Cardiac muscle cell (in vitro differentiated cells and primary cell): ENCODE results near the gene SPAG16. TPM values are rescaled to one million over a fixed set of nuclear protein-coding genes. Genes with fewer than 3 reads are reported as not detected.

ENCODE experiments used
- DNase-seq, 2 donors: peaks; one replicate each; pipeline versions ENCODE4 v3.0.0 to v3.0.0-alpha.2; 2010 to 2017; ENCODE audit warnings: low read depth in 1 of 2, low spot score in 1 of 2
- H3K27ac ChIP-seq: fragments of 200-600 bp; sonication (generic); 2 replicates; pipeline ENCODE4 v1.5.1; 2016
- H3K27me3 ChIP-seq: fragments of 200-600 bp; sonication (generic); 2 replicates; pipeline ENCODE4 v1.6.0; 2016; ENCODE audit warnings: control low read depth
- H3K36me3 ChIP-seq: fragments of 200-600 bp; sonication (generic); 2 replicates; pipeline ENCODE4 v1.5.1; 2016; ENCODE audit warnings: control low read depth
- H3K4me1 ChIP-seq: fragments of 200-600 bp; sonication (generic); 2 replicates; pipeline ENCODE4 v1.8.1; 2017; ENCODE audit warnings: low read depth, mild to moderate bottlenecking, mixed run types
- H3K4me3 ChIP-seq: fragments of 200-600 bp; sonication (generic); 2 replicates; pipeline ENCODE4 v1.5.1; 2016; ENCODE audit warnings: mild to moderate bottlenecking
- H3K9me3 ChIP-seq: fragments of 200-600 bp; sonication (generic); 2 replicates; pipeline ENCODE4 v1.5.1; 2017; ENCODE audit warnings: low read depth, mild to moderate bottlenecking, control low read depth
- polyA plus RNA-seq: library from polyadenylated mRNA; unstranded; fragments of >200 nt; fragmentation: Nextera tagmentation; extraction: Ambion mirVana; gene quantifications from 2 replicates; pipeline ENCODE4 v1.2.1, GENCODE V29; 2016
- total RNA-seq: library from RNA; depleted of rRNA; stranded (reverse); fragments of >200 nt; gene quantifications from 2 replicates; pipeline ENCODE4 v1.2.3, GENCODE V29; 2016
- TF ChIP-seq, protein P1 (sequence below): IDR thresholded peaks from 2 replicates; pipeline ENCODE4 v1.5.1; 2012; ENCODE audit warnings: low read depth, mild to moderate bottlenecking, low read length

Gene SPAG16
- total and polyA plus RNA-seq, 2 experiments from 2014 or later = 32.8 to 57.9 TPM

GRCh38 chr2:213429516-213429915 lies 145.3 kb downstream of the SPAG16 start:
- DNase-seq = no peak
- Histone ChIP-seq H3K36me3 (no peaks in the 10 kb centered on the region), H3K27me3 (no peaks in the 10 kb centered on the region), H3K4me3 (no peak overlapping the region), H3K27ac (no peak overlapping the region), H3K9me3 (no peaks in the 10 kb centered on the region), H3K4me1 (no peaks in the 10 kb centered on the region)
- TF ChIP-seq, protein P1, sequence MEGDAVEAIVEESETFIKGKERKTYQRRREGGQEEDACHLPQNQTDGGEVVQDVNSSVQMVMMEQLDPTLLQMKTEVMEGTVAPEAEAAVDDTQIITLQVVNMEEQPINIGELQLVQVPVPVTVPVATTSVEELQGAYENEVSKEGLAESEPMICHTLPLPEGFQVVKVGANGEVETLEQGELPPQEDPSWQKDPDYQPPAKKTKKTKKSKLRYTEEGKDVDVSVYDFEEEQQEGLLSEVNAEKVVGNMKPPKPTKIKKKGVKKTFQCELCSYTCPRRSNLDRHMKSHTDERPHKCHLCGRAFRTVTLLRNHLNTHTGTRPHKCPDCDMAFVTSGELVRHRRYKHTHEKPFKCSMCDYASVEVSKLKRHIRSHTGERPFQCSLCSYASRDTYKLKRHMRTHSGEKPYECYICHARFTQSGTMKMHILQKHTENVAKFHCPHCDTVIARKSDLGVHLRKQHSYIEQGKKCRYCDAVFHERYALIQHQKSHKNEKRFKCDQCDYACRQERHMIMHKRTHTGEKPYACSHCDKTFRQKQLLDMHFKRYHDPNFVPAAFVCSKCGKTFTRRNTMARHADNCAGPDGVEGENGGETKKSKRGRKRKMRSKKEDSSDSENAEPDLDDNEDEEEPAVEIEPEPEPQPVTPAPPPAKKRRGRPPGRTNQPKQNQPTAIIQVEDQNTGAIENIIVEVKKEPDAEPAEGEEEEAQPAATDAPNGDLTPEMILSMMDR = no peak

DNA sequence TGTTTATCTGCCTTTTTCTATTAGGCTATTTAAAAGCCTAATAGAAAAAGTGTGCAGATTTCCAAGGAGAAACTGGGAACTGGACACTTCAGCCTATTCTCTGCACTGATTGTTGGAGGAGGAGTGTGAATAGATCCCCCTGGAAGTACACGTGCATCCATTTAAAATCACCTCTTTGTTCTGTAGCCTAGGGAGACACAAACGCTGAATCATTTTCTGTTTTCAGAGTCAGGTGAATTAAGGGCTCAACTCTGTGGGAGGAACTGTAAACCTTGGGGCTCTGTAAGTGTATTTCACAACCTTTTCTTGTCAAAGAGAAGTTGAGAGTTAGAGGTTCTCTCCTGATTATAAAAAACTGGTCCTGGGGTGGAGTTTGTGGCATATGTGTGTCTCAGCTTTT lies 159.7 kb downstream of the SPAG16 start:
- DNase-seq = no peak
- Histone ChIP-seq H3K4me3 (no peak overlapping the region), H3K27ac (no peak overlapping the region), H3K4me1 (no peaks in the 10 kb centered on the region), H3K36me3 (no peaks in the 10 kb centered on the region), H3K9me3 (no peaks in the 10 kb centered on the region), H3K27me3 (no peaks in the 10 kb centered on the region)
- TF ChIP-seq, protein P1 = no peak

DNA sequence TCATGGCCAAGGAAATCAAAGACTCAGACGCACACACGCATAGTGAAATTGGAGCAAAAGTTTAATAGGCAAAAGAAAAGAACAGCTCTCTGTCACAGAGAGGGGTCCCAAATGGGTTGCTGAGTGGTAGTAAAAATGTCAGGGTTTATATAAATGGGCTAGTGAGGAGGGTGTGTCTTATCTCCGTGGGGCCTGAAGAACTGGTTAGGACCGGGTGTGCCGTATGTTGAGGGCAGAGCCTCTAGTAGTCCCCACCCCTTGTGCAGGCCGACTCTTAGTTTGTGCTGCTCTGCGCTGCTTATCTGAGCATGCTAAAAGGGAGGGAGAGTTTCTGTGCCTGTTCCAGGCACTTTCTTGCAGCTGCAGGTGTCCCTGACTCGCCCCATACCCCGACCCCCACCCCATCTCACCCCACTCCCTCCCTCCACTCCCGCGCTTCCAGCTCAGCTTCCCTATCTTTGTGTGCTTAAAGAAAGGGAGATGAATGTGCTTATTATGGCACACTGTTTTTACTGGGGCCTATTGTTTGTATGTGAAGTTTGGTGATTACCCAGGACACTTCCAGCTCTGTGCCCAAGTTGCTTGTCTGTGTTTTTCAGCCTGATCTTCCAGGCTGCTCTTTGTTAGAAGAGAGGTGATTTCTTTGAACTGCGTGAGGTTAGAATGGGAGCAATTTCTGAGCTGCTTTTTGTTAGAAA lies 167.4 kb downstream of the SPAG16 start:
- Histone ChIP-seq H3K9me3 (no peaks in the 10 kb centered on the region), H3K4me1 (no peaks in the 10 kb centered on the region), H3K36me3 (no peaks in the 10 kb centered on the region), H3K27me3 (no peaks in the 10 kb centered on the region), H3K27ac (peak overlapping the region; percentile 74), H3K4me3 (no peak overlapping the region)
- TF ChIP-seq, protein P1 = no peak
- no peak for DNase-seq

DNA sequence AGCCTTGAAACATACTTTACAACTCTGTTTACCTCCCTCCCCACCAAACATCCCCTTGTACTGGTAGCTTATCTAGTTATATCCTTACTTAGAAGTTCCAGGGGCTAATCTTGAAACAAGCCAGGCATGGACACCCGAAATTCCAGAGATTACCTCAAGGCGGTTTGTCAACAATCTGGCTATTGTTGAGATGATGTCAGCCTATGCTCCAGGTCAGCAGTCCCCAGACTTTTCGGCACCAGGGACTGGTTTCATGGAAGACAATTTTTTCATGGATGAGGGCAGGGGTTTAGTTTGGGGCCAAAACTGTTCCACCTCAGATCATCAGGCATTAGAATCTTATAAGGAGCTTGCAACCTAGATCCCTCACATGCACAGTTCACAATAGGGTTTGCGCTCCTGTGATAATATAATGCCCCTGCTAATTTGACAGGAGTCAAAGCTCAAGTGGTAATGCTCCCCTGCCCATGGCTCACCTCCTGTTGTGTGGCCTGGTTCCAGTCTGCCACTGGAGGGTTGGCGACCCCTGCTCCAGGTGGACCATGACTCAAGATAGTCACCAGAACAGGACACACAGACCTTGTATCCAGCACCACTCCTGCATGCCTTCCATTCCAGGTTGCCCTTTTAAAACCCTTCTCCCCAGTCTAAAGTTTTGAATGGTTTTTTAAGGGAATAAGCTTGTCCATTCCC lies 171.2 kb downstream of the SPAG16 start:
- DNase-seq = peak in 1 of 2 donors; percentile 10
- H3K27me3 ChIP-seq = no peaks in the 10 kb centered on the region
- peak overlapping the region; percentile 77 for H3K27ac ChIP-seq
- no peaks in the 10 kb centered on the region for H3K4me1 ChIP-seq
- no peaks in the 10 kb centered on the region for H3K9me3 ChIP-seq
- no peaks in the 10 kb centered on the region for H3K36me3 ChIP-seq
- H3K4me3 ChIP-seq = no peak overlapping the region
- TF ChIP-seq, protein P1 = no peak

GRCh38 chr2:213475433-213475832 lies 191.2 kb downstream of the SPAG16 start:
- H3K36me3 ChIP-seq = no peaks in the 10 kb centered on the region
- no peaks in the 10 kb centered on the region for H3K27me3 ChIP-seq
- no peaks in the 10 kb centered on the region for H3K4me1 ChIP-seq
- H3K27ac ChIP-seq = no peak overlapping the region
- DNase-seq = peak in 1 of 2 donors; percentile 0
- H3K4me3 ChIP-seq = no peak overlapping the region
- TF ChIP-seq, protein P1 = no peak
- no peaks in the 10 kb centered on the region for H3K9me3 ChIP-seq
